NCI-H1930 (cell line): ENCODE results near the gene ITGAL.
A peak's percentile ranks its signal among the peaks of the same experiment; 100 is the strongest.

Source experiments
- DNase-seq, 2 experiments: peaks; one replicate each; lab custom pipeline; 2025; lab: John Stamatoyannopoulos, UW

Gene ITGAL

DNA sequence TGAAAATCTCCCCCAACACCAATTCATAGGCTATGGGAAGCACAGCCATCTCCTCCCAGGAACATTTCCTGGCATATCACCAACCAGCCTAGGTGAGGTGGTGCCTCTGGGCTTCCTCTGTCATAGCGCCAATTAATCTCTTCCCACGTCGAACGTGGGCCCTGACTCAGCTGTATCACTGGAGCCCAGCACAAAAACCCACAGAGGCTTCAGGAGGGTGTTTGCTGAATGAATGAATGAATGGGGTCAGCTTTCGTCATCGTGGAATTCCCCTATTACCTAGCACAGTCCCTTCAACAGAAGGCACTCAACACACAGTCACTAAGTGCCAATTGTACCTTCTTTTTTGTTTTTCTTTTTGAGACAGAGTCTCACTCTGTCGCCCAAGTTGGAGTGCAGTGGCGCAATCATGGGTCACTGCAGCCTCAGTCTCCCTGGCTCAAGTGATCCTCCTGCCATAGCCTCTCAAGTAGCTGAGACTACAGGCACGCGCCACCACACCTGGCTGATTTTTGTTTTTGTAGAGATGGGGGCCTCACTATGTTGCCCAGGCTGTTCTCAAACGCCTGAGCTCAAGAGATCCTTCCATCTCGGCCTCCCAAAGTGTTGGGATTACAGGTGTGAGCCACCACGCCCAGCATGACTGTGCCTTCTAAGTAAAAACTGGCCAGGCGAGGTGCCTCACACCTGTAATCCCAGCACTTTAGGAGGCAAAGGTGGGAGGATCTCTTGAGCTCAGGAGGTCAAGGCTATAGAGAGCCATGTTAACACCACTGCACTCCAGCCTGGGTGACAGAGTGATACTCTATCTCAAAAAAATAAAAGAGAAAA lies 94.8 kb downstream of the ITGAL start:
- no peak for DNase-seq

DNA sequence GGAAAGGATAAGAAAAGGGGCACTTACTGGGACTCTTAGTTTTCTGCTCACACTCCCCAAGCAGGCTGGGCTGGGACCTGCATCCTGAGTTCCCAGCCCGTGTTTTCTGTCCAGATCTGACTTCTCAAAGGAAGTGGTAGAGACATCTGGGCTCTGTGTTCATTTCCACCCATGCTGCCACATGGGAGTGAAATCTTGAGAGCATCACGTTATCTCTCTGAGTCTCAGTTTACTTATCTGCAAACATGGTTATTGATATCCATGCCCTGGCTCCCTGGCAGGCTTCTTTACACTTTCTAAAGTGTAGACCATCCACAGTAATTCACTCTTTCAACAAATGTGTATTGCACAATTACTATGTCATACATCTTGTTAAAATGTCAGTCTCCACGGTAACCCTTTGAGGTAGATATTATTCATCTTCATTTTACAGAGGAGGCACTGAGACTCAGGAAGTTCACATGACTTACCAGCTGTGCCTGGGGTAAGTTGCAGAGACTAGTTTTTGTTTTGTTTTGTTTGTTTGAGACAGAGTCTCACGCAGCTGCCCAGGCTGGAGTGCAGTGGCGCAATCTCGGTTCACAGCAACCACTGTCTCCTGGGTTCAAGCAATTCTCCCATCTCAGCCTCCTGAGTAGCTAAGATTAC lies 95.6 kb downstream of the ITGAL start:
- no peak for DNase-seq

DNA sequence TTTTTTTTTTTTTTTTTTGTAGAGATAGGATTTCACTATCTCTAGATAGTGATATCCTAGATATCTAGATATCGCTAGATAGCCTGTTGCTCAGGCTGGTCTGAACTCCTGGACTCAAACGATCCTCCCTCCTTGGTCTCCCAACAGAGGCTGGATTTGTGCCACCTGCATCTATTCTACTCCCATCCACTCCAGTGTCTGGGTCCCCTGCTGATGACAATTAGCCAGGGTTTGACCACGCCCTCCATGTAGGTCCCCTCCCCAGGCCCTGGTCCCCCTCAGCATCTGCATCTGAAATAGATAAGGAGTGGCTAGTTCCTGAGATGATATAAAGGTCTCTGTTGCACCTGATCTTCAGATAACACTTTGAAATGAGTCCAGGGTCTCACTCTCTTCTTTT lies 96.7 kb downstream of the ITGAL start:
- no peak for DNase-seq

DNA sequence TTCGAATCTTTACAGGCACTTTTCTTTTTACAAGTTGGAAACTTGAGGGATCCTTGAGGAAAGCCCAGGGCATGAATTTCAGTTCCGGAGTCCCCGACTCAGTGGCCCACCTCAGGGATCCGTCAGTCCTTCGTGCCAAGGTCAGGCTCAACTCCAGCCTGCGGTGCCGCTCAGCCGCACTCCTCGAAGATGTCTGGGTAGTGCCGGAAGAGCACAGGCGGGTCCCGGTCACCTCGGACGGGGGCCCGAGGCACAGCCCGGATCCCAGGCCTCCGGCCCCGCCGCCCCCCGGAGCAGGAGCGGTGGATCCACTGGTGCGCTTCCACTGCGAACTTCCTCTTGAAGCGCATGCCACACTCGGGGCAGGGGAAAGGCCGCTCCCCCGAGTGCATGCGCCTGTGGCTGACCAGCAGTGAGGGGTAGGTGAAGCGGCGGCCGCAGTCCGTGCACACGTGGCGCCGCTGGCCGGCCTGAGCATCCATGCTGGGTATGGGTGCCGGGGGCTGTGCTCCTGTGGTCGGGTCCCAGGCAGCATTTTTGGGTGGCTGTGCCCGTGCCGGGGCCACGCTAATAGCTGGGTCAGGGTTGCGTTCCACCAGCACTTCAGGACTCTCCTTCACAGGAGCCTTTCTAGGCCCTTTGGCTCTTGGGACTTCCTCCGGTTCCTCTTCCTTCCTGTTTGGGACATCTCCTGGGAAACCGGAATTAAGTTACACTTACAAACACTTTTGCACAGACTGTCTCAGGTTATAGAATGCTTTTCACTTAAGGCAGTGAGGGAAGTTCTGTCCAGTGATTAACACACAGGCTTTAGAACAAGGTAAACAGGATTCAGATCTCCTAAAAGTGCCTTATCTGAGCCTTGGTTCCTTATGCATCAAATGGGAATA lies 97.4 kb downstream of the ITGAL start:
- no peak for DNase-seq

DNA sequence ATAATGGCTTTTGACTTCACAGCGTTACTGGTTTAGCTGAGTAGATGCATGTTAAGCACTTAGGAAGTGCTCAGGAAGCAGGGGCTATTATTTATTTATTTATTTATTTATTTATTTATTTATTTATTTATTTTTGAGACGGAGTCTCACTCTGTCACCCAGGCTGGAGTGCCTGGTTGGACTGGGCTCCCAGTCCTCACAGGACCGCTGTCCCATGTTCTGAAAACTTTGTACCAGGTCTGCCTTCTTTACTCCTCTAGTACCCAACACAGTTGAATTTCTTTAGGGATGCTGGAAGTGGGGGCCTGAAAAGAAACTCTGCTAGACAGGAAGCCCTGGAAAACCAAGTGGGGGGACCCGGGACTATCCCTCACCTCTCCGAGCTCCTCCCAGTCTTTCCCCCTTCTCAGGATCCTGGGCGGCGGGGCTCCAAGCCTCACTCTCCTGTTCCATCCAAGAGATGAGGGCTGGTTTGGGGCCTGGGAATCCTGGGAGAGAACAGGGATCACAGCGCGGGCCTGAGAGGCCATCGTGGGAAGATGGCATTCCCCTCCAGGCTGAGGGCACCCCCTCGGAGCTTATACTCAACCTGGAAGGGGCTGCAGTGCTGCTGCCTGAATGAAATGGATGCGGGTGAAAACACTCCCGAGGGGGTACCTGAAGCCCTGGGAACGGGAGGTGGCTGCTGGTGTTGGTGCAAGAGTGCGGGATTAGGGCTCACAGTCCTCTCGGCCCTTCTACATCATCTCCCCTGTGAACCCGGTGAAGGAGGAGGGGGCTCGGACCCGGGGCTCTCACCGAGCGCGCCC lies 98.3 kb downstream of the ITGAL start:
- peak in 1 of 2 experiments; percentile 19 for DNase-seq

DNA sequence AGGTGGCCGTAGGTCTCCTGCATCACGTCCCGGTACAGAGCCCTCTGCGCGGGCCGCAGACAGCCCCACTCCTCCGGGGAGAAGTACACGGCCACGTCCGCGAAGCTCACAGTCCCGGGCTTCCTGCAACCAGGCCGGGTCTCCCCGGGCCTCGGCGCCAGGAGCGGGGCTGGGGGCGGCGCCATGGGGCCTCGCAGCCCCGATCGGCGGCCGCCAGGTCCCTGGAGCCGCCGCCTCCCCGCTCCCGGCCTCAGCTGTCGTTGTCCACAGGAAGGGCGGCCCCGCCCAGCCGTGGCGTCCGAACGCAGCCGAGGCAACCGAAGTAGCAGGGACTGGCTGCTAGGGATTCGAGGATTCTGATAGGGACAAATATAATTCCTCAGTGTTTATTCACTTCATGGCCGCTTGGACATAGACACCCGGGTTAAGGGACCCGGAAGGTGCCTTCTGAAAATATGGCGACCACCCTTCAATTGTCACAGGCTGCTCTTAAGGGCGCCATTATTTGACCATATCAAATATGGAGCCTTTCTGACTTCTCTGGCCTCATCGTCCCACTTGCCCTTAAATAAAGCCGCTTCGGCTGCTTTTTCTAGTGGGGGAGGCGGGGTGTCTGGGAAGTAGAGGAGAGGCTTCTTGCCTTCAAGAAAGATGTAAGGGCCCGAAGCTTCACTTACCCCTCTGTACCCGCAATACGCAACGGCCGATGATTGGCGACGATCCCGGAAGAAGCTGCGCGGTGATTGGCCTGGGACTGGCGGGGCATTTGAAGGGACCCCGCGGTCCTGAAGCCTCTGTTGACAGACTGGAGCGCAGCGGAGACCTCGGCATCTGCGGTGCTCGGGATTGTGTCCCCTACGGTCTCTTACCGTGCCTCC lies 99.1 kb downstream of the ITGAL start, which contains the start of gene ZNF688:
Gene ZNF688, minus strand, starts transcription at position 270 of the 878 bp plus-strand sequence. Its CDS starts 85 bp downstream, at position 185.
- DNase-seq, result peak; percentile 88 to 90
